MCF 10A (cell line): ENCODE results near the gene PHF21B. TPM values are rescaled to one million over a fixed set of nuclear protein-coding genes. Genes with fewer than 3 reads are reported as not detected.

ENCODE experiments used
- BruUV-seq: library from RNA; stranded (reverse); fragments of 400-500 nt; replicated peaks from 2 replicates; lab custom pipeline; 2021; lab: Mats Ljungman, UMichigan
- CTCF ChIA-PET: fragments of 300-600 bp; sonication (Branson Sonifier 250); formaldehyde crosslinking; extraction: SDS; loops from one replicate; lab custom pipeline; 2021; ENCODE audit warnings: antibody characterized with exemption, inconsistent platforms; lab: Yijun Ruan, JAX
- POLR2A ChIA-PET: fragments of 300-600, 350-650 bp; sonication (Branson Sonifier 250); formaldehyde crosslinking; extraction: SDS; loops from one replicate; lab custom pipeline; 2020; ENCODE audit warnings: antibody characterized with exemption, inconsistent platforms; lab: Yijun Ruan, JAX
- DNase-seq: peaks from one replicate; pipeline ENCODE4 v3.0.0-alpha.2; 2018; ENCODE audit not compliant: unreplicated experiment
- H3K27ac Mint-ChIP-seq: one replicate; pipeline ENCODE4 v1.8.0; 2022; ENCODE audit warnings: mild to moderate bottlenecking, low read depth, mixed read lengths; ENCODE audit not compliant: unreplicated experiment
- H3K27me3 Mint-ChIP-seq: one replicate; pipeline ENCODE4 v1.8.0; 2022; ENCODE audit warnings: mixed read lengths; ENCODE audit not compliant: insufficient read depth, unreplicated experiment
- H3K36me3 Mint-ChIP-seq: one replicate; pipeline ENCODE4 v1.8.0; 2022; ENCODE audit warnings: mild to moderate bottlenecking, moderate library complexity, mixed read lengths; ENCODE audit not compliant: insufficient read depth, unreplicated experiment
- H3K4me1 Mint-ChIP-seq: one replicate; pipeline ENCODE4 v1.8.0; 2022; ENCODE audit warnings: mixed read lengths; ENCODE audit not compliant: insufficient read depth, unreplicated experiment
- H3K4me3 Mint-ChIP-seq: one replicate; pipeline ENCODE4 v1.8.0; 2022; ENCODE audit warnings: mild to moderate bottlenecking, moderate library complexity, mixed read lengths; ENCODE audit not compliant: unreplicated experiment
- H3K9me3 Mint-ChIP-seq: one replicate; pipeline ENCODE4 v1.8.0; 2022; ENCODE audit warnings: mixed read lengths; ENCODE audit not compliant: unreplicated experiment
- CTCF ChIP-seq: fragments of 200-600 bp; IDR thresholded peaks from one replicate; pipeline ENCODE4 v1.8.0; 2022; ENCODE audit warnings: antibody characterized with exemption, mild to moderate bottlenecking; ENCODE audit not compliant: unreplicated experiment
- intact Hi-C: fragments of 100-400 bp; cut with micrococcal nuclease; formaldehyde crosslinking; loops from 2 replicates; pipeline ENCODE4 v1.14.1; 2022
- total RNA-seq: library from RNA; stranded (reverse); gene quantifications from 2 replicates; pipeline ENCODE4 v1.2.3, GENCODE V29; 2022

Gene PHF21B
- total RNA-seq, 1 experiment from 2014 or later = 0.75 TPM

GRCh38 chr22:45023431-45023830, 13.6 kb upstream of the PHF21B start:
- ChIA-PET POLR2A (no interaction called here), CTCF (no interaction called here)
- H3K27ac Mint-ChIP-seq = no peak overlapping the region
- intact Hi-C loops = no loop called here
- no peaks in the 10 kb centered on the region for H3K9me3 Mint-ChIP-seq
- no peak for TF ChIP-seq CTCF
- peaks cover 77% of the 10 kb centered on the region for H3K27me3 Mint-ChIP-seq
- no peak overlapping the region for H3K4me3 Mint-ChIP-seq
- H3K4me1 Mint-ChIP-seq = no peaks in the 10 kb centered on the region
- BruUV-seq = no TSS peak
- DNase-seq = no peak
- H3K36me3 Mint-ChIP-seq = no peaks in the 10 kb centered on the region

- no peak for TF ChIP-seq CTCF
- DNase-seq = no peak
- ChIA-PET CTCF (interaction anchor here (1.2 kb wide), 1 partner anchor 75 kb away, joined by 3 read pairs; no protein-coding TSS in a partner anchor), POLR2A (no interaction called here)
- Mint-ChIP-seq H3K4me3 (no peak overlapping the region), H3K36me3 (peaks cover 6% of the 10 kb centered on the region), H3K27ac (no peak overlapping the region), H3K9me3 (no peaks in the 10 kb centered on the region), H3K27me3 (peaks cover 74% of the 10 kb centered on the region), H3K4me1 (no peaks in the 10 kb centered on the region)
- intact Hi-C loops = no loop called here
- no TSS peak for BruUV-seq
Measured at GRCh38 chr22:45019861-45020655, 10.3 kb upstream of the PHF21B start.

- no peak overlapping the region for H3K4me3 Mint-ChIP-seq
- CTCF ChIA-PET = no interaction called here
- no TSS peak for BruUV-seq
- peaks cover 5% of the 10 kb centered on the region for H3K4me1 Mint-ChIP-seq
- no peak for DNase-seq
- H3K27me3 Mint-ChIP-seq = peaks cover 80% of the 10 kb centered on the region
- peaks cover 6% of the 10 kb centered on the region for H3K36me3 Mint-ChIP-seq
- no peaks in the 10 kb centered on the region for H3K9me3 Mint-ChIP-seq
- H3K27ac Mint-ChIP-seq = no peak overlapping the region
- POLR2A ChIA-PET = no interaction called here
- intact Hi-C loops = no loop called here
- no peak for TF ChIP-seq CTCF
Measured at GRCh38 chr22:45014654-45015053, 4.8 kb upstream of the PHF21B start.

- no peak for TF ChIP-seq CTCF
- Mint-ChIP-seq H3K4me3 (no peak overlapping the region), H3K27me3 (peaks cover 68% of the 10 kb centered on the region), H3K27ac (no peak overlapping the region), H3K36me3 (peaks cover 5% of the 10 kb centered on the region), H3K9me3 (no peaks in the 10 kb centered on the region), H3K4me1 (peaks cover 5% of the 10 kb centered on the region)
- CTCF ChIA-PET = interaction anchor here (0.7 kb wide), 1 partner anchor 154 kb away, joined by 3 read pairs; no protein-coding TSS in a partner anchor
- intact Hi-C loops = no loop called here
- no peak for DNase-seq
- BruUV-seq = no TSS peak
- POLR2A ChIA-PET = no interaction called here
Measured at GRCh38 chr22:45013138-45013537, 3.3 kb upstream of the PHF21B start.
